Lower lobe of right lung (tissue), 2 donors: ENCODE results near the gene SUSD1. TPM values are rescaled to one million over a fixed set of nuclear protein-coding genes. Genes with fewer than 3 reads are reported as not detected.

Experiments
- ATAC-seq, 2 donors: fragments of 200-7000 bp; cut with Tn5 transposase; one replicate each; pipeline ENCODE4 v1.9.1; 2020 to 2022; ENCODE audit warnings: mild to moderate bottlenecking in 2 of 2, moderate library complexity in 2 of 2
- DNase-seq: peaks from one replicate; pipeline ENCODE4 v3.0.0-alpha.2; 2020
- H3K27ac ChIP-seq: fragments of 200-600 bp; one replicate; pipeline ENCODE4 v1.8.0; 2022
- H3K27me3 ChIP-seq: fragments of 200-600 bp; one replicate; pipeline ENCODE4 v1.8.0; 2022; ENCODE audit warnings: low read depth
- H3K36me3 ChIP-seq: fragments of 200-600 bp; one replicate; pipeline ENCODE4 v1.8.0; 2022; ENCODE audit warnings: mild to moderate bottlenecking
- H3K4me1 ChIP-seq: fragments of 200-600 bp; one replicate; pipeline ENCODE4 v1.8.0; 2022
- H3K4me3 ChIP-seq: fragments of 200-600 bp; one replicate; pipeline ENCODE4 v1.8.0; 2022; ENCODE audit warnings: mild to moderate bottlenecking
- H3K9me3 ChIP-seq: fragments of 200-600 bp; one replicate; pipeline ENCODE4 v1.8.0; 2022
- intact Hi-C: fragments of 100-400 bp; cut with DNase I; formaldehyde crosslinking; loops from one replicate; pipeline ENCODE4 v1.11.0; 2022
- total RNA-seq: library from RNA; stranded (reverse); fragmentation: NEBNext Ultra II Directional; extraction: Animal tissue kit (Norgen Biotek cat#: 25700); gene quantifications from one replicate; pipeline ENCODE4 v1.2.1, GENCODE V29; 2021
- TF ChIP-seq, protein P1 (sequence below): fragments of 200-600 bp; IDR thresholded peaks from one replicate; pipeline ENCODE4 v1.8.0; 2022; ENCODE audit warnings: antibody characterized with exemption, mild to moderate bottlenecking
- donor health status: DM: no; HTN: yes; CAD: no; lungs with severe emphysema.

Gene SUSD1
- total RNA-seq, 1 donor from 2014 or later, result 49.4 TPM

DNA sequence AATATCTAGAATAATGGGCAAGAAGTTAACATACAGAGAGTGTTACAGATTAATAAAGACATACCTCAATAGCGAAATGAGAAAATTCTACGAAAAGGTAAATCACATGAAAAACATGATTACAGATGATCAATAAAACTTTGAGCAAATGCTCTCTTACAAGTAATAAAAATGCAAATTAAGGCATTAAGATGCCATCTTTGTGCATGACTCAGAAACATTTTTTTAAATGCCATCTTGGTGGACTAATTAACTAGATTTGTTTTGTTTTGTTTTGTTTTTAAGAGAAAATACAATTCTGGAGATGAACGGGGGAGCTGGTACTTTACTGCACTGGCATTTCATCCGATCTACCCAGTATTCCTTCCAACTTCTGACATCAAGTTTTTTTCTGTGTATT is 130.2 kb downstream of the SUSD1 start:
- no peak for DNase-seq
- Histone ChIP-seq H3K36me3 (peaks cover 6% of the 10 kb centered on the region), H3K4me1 (peaks cover 11% of the 10 kb centered on the region), H3K27ac (no peak overlapping the region), H3K9me3 (no peaks in the 10 kb centered on the region), H3K4me3 (no peak overlapping the region), H3K27me3 (no peaks in the 10 kb centered on the region)
- ATAC-seq, result no peak
- TF ChIP-seq, protein P1, sequence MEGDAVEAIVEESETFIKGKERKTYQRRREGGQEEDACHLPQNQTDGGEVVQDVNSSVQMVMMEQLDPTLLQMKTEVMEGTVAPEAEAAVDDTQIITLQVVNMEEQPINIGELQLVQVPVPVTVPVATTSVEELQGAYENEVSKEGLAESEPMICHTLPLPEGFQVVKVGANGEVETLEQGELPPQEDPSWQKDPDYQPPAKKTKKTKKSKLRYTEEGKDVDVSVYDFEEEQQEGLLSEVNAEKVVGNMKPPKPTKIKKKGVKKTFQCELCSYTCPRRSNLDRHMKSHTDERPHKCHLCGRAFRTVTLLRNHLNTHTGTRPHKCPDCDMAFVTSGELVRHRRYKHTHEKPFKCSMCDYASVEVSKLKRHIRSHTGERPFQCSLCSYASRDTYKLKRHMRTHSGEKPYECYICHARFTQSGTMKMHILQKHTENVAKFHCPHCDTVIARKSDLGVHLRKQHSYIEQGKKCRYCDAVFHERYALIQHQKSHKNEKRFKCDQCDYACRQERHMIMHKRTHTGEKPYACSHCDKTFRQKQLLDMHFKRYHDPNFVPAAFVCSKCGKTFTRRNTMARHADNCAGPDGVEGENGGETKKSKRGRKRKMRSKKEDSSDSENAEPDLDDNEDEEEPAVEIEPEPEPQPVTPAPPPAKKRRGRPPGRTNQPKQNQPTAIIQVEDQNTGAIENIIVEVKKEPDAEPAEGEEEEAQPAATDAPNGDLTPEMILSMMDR, result no peak
- intact Hi-C loops, result no loop called here

GRCh38 chr9:112044186-112044585 is 130.9 kb downstream of the SUSD1 start:
- no peak for DNase-seq
- H3K4me1 ChIP-seq, result peaks cover 4% of the 10 kb centered on the region
- no peak overlapping the region for H3K27ac ChIP-seq
- peaks cover 6% of the 10 kb centered on the region for H3K36me3 ChIP-seq
- H3K9me3 ChIP-seq, result no peaks in the 10 kb centered on the region
- intact Hi-C loops, result no loop called here
- ATAC-seq, result no peak
- no peak overlapping the region for H3K4me3 ChIP-seq
- TF ChIP-seq, protein P1, result no peak
- no peaks in the 10 kb centered on the region for H3K27me3 ChIP-seq

DNA sequence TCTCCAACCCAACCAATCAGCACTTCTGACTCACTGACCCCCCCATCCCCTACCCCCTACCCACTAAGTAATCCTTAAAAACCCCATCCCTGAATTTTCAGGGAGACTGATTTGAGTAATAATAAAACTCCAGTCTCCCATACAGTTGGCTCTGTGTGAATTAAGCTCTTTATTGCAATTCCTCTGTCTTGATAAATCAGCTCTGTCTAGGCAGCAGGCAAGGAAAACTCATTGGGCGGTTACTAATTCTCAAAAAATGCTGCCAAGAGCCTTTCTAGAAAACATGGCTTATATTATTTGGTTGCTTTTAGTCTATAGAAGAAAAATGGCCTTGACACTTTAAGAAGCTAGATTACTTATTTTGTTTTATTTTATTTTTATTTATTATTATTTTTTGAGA is 131.7 kb downstream of the SUSD1 start:
- no peaks in the 10 kb centered on the region for H3K27me3 ChIP-seq
- TF ChIP-seq, protein P1, result no peak
- intact Hi-C loops, result no loop called here

GRCh38 chr9:112042769-112043168 is 132.3 kb downstream of the SUSD1 start:
- TF ChIP-seq, protein P1, result no peak
- no peak for ATAC-seq

More for the DNA sequence above, 131.7 kb downstream of the SUSD1 start:
- Histone ChIP-seq H3K4me1 (no peaks in the 10 kb centered on the region), H3K9me3 (no peaks in the 10 kb centered on the region), H3K36me3 (peaks cover 6% of the 10 kb centered on the region), H3K27ac (no peak overlapping the region), H3K4me3 (no peak overlapping the region)
- DNase-seq, result no peak
- no peak for ATAC-seq

DNA sequence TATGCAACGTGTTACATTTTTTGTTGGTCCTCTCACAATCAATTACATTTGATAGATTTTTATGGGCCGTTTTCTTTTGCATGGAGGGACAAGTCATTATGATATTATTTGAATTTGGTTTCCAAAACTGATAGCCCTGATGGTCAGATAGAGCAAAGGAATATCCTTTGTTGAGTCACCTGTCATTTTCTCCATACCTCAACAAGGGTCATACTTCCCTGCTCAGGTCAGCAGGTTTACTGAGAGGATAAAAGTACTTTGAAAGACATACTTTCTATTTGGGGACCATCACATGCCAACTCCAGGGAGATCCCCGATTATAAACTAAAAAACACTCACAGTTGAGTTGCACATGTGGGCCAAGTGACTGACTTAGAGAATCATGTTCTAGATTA is 132.9 kb downstream of the SUSD1 start:
- ATAC-seq (no peak), DNase-seq (no peak)
- H3K9me3 ChIP-seq, result no peaks in the 10 kb centered on the region
- H3K4me3 ChIP-seq, result no peak overlapping the region
- H3K27ac ChIP-seq, result no peak overlapping the region
- H3K4me1 ChIP-seq, result peaks cover 6% of the 10 kb centered on the region
- intact Hi-C loops, result no loop called here
- H3K36me3 ChIP-seq, result peaks cover 6% of the 10 kb centered on the region
- no peaks in the 10 kb centered on the region for H3K27me3 ChIP-seq
- TF ChIP-seq, protein P1, result no peak

More at GRCh38 chr9:112042769-112043168, 132.3 kb downstream of the SUSD1 start:
- peaks cover 6% of the 10 kb centered on the region for H3K36me3 ChIP-seq
- no peak for DNase-seq
- H3K27ac ChIP-seq, result no peak overlapping the region
- H3K27me3 ChIP-seq, result no peaks in the 10 kb centered on the region
- peaks cover under 1% of the 10 kb centered on the region for H3K4me1 ChIP-seq
- intact Hi-C loops, result no loop called here
- no peak overlapping the region for H3K4me3 ChIP-seq
- H3K9me3 ChIP-seq, result no peaks in the 10 kb centered on the region
